H9 (cell line): ENCODE data around the gene CCDC187. TPM values are rescaled to one million over a fixed set of nuclear protein-coding genes. Genes with fewer than 3 reads are reported as not detected.

Source experiments
- DNase-seq: peaks from one replicate; pipeline ENCODE4 v3.0.0-alpha.2; 2017
- H2AFZ ChIP-seq: one replicate; pipeline ENCODE4 v1.6.1; 2013; ENCODE audit warnings: mild to moderate bottlenecking, low read length, control low read depth, moderate library complexity
- H2AK5ac ChIP-seq: 2 replicates; pipeline ENCODE4 v1.6.1; 2013; ENCODE audit warnings: low read length, control low read depth, mixed read lengths; ENCODE audit not compliant: insufficient read length
- H2BK120ac ChIP-seq: one replicate; pipeline ENCODE4 v1.6.1; 2013; ENCODE audit warnings: low read depth, mild to moderate bottlenecking, low read length, control low read depth, inconsistent platforms; ENCODE audit not compliant: poor library complexity, severe bottlenecking
- H2BK12ac ChIP-seq: 2 replicates; pipeline ENCODE4 v1.6.1; 2013; ENCODE audit warnings: low read length, control low read depth, mixed read lengths, low read depth; ENCODE audit not compliant: insufficient read length
- H2BK15ac ChIP-seq: 2 replicates; pipeline ENCODE4 v1.6.1; 2013; ENCODE audit warnings: low read depth, low read length, control low read depth
- H2BK20ac ChIP-seq: one replicate; pipeline ENCODE4 v1.6.1; 2013; ENCODE audit warnings: low read depth, mild to moderate bottlenecking, low read length, control low read depth, inconsistent platforms; ENCODE audit not compliant: poor library complexity, severe bottlenecking
- H2BK5ac ChIP-seq: 2 replicates; pipeline ENCODE4 v1.6.1; 2013; ENCODE audit warnings: low read length, control low read depth, mixed read lengths; ENCODE audit not compliant: insufficient read length
- H3K14ac ChIP-seq: 2 replicates; pipeline ENCODE4 v1.6.1; 2013; ENCODE audit warnings: low read length, control low read depth; ENCODE audit not compliant: insufficient read depth
- H3K18ac ChIP-seq: 2 replicates; pipeline ENCODE4 v1.6.1; 2013; ENCODE audit warnings: low read depth, mild to moderate bottlenecking, mixed read lengths, low read length, control low read depth; ENCODE audit not compliant: insufficient read length
- H3K23ac ChIP-seq: 2 replicates; pipeline ENCODE4 v1.6.1; 2013; ENCODE audit warnings: low read length, control low read depth, mixed read lengths, low read depth; ENCODE audit not compliant: insufficient read length
- H3K23me2 ChIP-seq: 2 replicates; pipeline ENCODE4 v1.6.1; 2013; ENCODE audit warnings: low read depth, mild to moderate bottlenecking, mixed read lengths, low read length, control low read depth; ENCODE audit not compliant: insufficient read length, poor library complexity, severe bottlenecking
- H3K27ac ChIP-seq: 2 replicates; pipeline ENCODE4 v1.5.1; 2013; ENCODE audit warnings: low read length, control low read depth, mixed read lengths, low read depth; ENCODE audit not compliant: insufficient read length
- H3K27me3 ChIP-seq: 2 replicates; pipeline ENCODE4 v1.6.1; 2013; ENCODE audit warnings: low read length, control low read depth, inconsistent platforms; ENCODE audit not compliant: insufficient read depth
- H3K4ac ChIP-seq: 2 replicates; pipeline ENCODE4 v1.6.1; 2013; ENCODE audit warnings: low read depth, mild to moderate bottlenecking, control low read depth, inconsistent platforms, low read length, moderate library complexity
- H3K4me1 ChIP-seq: 2 replicates; pipeline ENCODE4 v1.6.1; 2013; ENCODE audit warnings: low read length, control low read depth, inconsistent platforms; ENCODE audit not compliant: insufficient read depth
- H3K4me2 ChIP-seq: 2 replicates; pipeline ENCODE4 v1.6.1; 2013; ENCODE audit warnings: low read length, control low read depth, mixed read lengths; ENCODE audit not compliant: insufficient read length, insufficient read depth
- H3K56ac ChIP-seq: 2 replicates; pipeline ENCODE4 v1.6.1; 2013; ENCODE audit warnings: low read depth, mild to moderate bottlenecking, mixed read lengths, low read length, control low read depth; ENCODE audit not compliant: insufficient read length
- H3K79me1 ChIP-seq: 2 replicates; pipeline ENCODE4 v1.6.1; 2013; ENCODE audit warnings: low read depth, mild to moderate bottlenecking, moderate library complexity, low read length, control low read depth, inconsistent platforms; ENCODE audit not compliant: insufficient read depth, poor library complexity, severe bottlenecking
- H3K79me2 ChIP-seq: 2 replicates; pipeline ENCODE4 v1.6.1; 2013; ENCODE audit warnings: low read length, control low read depth, inconsistent platforms; ENCODE audit not compliant: insufficient read depth
- H3K9ac ChIP-seq: 2 replicates; pipeline ENCODE4 v1.6.1; 2013; ENCODE audit warnings: low read length, control low read depth, mixed read lengths; ENCODE audit not compliant: insufficient read length; ENCODE audit errors: extremely low read depth
- H3K9me3 ChIP-seq: one replicate; pipeline ENCODE4 v1.6.1; 2013; ENCODE audit warnings: low read depth, low read length, inconsistent platforms; ENCODE audit not compliant: control insufficient read depth
- H3T11ph ChIP-seq: one replicate; pipeline ENCODE4 v1.6.1; 2013; ENCODE audit warnings: mild to moderate bottlenecking, low read length, control low read depth, inconsistent platforms
- H4K20me1 ChIP-seq: one replicate; pipeline ENCODE4 v1.6.1; 2013; ENCODE audit not compliant: control insufficient read depth, insufficient read length, insufficient read depth
- H4K5ac ChIP-seq: 2 replicates; pipeline ENCODE4 v1.6.1; 2013; ENCODE audit warnings: low read depth, mild to moderate bottlenecking, mixed read lengths, low read length, control low read depth; ENCODE audit not compliant: insufficient read length
- H4K8ac ChIP-seq: replicated peaks from 2 replicates; pipeline ENCODE4 v1.6.1; 2013; ENCODE audit warnings: low read length, control low read depth, mixed read lengths, low read depth; ENCODE audit not compliant: insufficient read length
- H4K91ac ChIP-seq: 2 replicates; pipeline ENCODE4 v1.6.1; 2013; ENCODE audit warnings: low read depth, mild to moderate bottlenecking, moderate library complexity, mixed read lengths, low read length, control low read depth; ENCODE audit not compliant: insufficient read length
- H3K27ac Mint-ChIP-seq, 3 experiments: 2 replicates in 2 of 3; 3 replicates in 1 of 3; pipeline ENCODE4 v1.8.0; 2020 to 2021; ENCODE audit warnings: mixed read lengths in 3 of 3, mild to moderate bottlenecking in 1 of 3, moderate library complexity in 1 of 3
- H3K27me3 Mint-ChIP-seq: 2 replicates; pipeline ENCODE4 v1.8.0; 2021; ENCODE audit warnings: low read depth, mild to moderate bottlenecking, moderate library complexity, mixed read lengths
- H3K36me3 Mint-ChIP-seq, 3 experiments: 2 replicates in 2 of 3; 3 replicates in 1 of 3; pipeline ENCODE4 v1.8.0; 2020 to 2021; ENCODE audit warnings: low read depth in 3 of 3, mixed read lengths in 3 of 3; ENCODE audit not compliant: insufficient read depth in 1 of 3
- H3K4me1 Mint-ChIP-seq, 2 experiments: 2 replicates each; pipeline ENCODE4 v1.8.0; 2020; ENCODE audit warnings: mixed read lengths in 2 of 2
- H3K4me3 Mint-ChIP-seq, 2 experiments: 2 replicates in 1 of 2; 3 replicates in 1 of 2; pipeline ENCODE4 v1.8.0; 2020 to 2021; ENCODE audit warnings: mild to moderate bottlenecking in 2 of 2, mixed read lengths in 2 of 2, moderate library complexity in 1 of 2
- H3K9me3 Mint-ChIP-seq, 2 experiments: 2 replicates in 1 of 2; 3 replicates in 1 of 2; pipeline ENCODE4 v1.8.0; 2020; ENCODE audit warnings: mild to moderate bottlenecking in 2 of 2, mixed read lengths in 2 of 2, moderate library complexity in 1 of 2
- WGBS: extraction: QIAGEN DNeasy Blood & Tissue Kit; methylation state at CpG from one replicate; pipeline ENCODE4 v1.1.7; 2013; ENCODE audit warnings: missing lambda C conversion rate, low lambda C conversion rate, mixed read lengths; ENCODE audit not compliant: insufficient read length; ENCODE audit errors: extremely low coverage; 5-methylcytosine and 5-hydroxymethylcytosine counted together
- total RNA-seq: library from RNA; stranded (reverse); gene quantifications from 2 replicates; pipeline ENCODE4 v1.2.1, GENCODE V29; 2021
- TF ChIP-seq, protein P1 (sequence below): fragments of 200-600 bp; sonication (generic); conservative IDR thresholded peaks from 3 replicates; pipeline ENCODE4 v1.8.0; 2021; ENCODE audit warnings: antibody characterized with exemption, mild to moderate bottlenecking

The CCDC187 gene
- total RNA-seq, 1 experiment from 2014 or later = 0.07 TPM

DNA sequence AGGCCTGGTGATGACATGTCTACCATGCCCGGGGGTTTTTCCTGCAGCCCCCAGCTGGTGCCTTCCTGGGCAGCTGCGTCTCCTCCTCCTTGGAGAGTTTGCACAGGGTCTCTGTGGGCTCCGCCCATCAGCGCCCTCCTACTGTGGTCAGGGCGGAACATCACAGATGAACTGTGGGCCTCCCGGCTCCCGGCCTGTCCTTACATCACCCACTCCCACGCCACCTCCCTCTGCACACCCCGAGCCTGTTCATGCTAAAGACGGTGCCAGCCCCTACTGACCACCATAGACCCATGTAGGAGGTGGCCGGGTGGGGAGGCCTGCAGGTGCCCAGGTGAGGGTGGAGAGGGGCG is 36.0 kb upstream of the CCDC187 start:
- Histone ChIP-seq H4K8ac (no peak overlapping the region), H2BK20ac (no peak overlapping the region), H3K4me2 (no peak overlapping the region), H3K4me1 (no peaks in the 10 kb centered on the region), H3K9ac (no peak overlapping the region), H3K18ac (no peak overlapping the region), H2BK15ac (no peak overlapping the region), H2AK5ac (no peak overlapping the region), H3K23ac (no peak overlapping the region), H2BK120ac (no peak overlapping the region), H3K79me2 (no peaks in the 10 kb centered on the region), H3K79me1 (no peaks in the 10 kb centered on the region), H4K91ac (no peak overlapping the region), H3K9me3 (no peaks in the 10 kb centered on the region), H3K27ac (no peak overlapping the region), H4K20me1 (no peaks in the 10 kb centered on the region), H2AFZ (no peak overlapping the region), H3K56ac (no peak overlapping the region), H2BK12ac (no peak overlapping the region), H3T11ph (no peak overlapping the region), H3K27me3 (no peaks in the 10 kb centered on the region), H3K4ac (no peak overlapping the region), H3K14ac (no peak overlapping the region; the same call in 1 of the 2 replicates), H3K23me2 (no peaks in the 10 kb centered on the region), H2BK5ac (no peak overlapping the region), H4K5ac (no peak overlapping the region)
- H3K27ac Mint-ChIP-seq = no peak overlapping the region
- no CpG with 5 or more reads among the region's 12 CpGs for WGBS
- H3K4me1 Mint-ChIP-seq = peaks cover 6 to 17% of the 10 kb centered on the region in 2 experiments; a peak in 3 of 4 replicates
- TF ChIP-seq, protein P1, sequence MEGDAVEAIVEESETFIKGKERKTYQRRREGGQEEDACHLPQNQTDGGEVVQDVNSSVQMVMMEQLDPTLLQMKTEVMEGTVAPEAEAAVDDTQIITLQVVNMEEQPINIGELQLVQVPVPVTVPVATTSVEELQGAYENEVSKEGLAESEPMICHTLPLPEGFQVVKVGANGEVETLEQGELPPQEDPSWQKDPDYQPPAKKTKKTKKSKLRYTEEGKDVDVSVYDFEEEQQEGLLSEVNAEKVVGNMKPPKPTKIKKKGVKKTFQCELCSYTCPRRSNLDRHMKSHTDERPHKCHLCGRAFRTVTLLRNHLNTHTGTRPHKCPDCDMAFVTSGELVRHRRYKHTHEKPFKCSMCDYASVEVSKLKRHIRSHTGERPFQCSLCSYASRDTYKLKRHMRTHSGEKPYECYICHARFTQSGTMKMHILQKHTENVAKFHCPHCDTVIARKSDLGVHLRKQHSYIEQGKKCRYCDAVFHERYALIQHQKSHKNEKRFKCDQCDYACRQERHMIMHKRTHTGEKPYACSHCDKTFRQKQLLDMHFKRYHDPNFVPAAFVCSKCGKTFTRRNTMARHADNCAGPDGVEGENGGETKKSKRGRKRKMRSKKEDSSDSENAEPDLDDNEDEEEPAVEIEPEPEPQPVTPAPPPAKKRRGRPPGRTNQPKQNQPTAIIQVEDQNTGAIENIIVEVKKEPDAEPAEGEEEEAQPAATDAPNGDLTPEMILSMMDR = no peak
- H3K27me3 Mint-ChIP-seq = no peaks in the 10 kb centered on the region; the same call in 1 of the 2 replicates
- H3K4me3 Mint-ChIP-seq = no peak overlapping the region
- DNase-seq = no peak
- H3K9me3 Mint-ChIP-seq = no peaks in the 10 kb centered on the region
- no peaks in the 10 kb centered on the region; a peak in 1 of 7 replicates for H3K36me3 Mint-ChIP-seq
